Muscle of leg (tissue), 11 donors: Measurements from ENCODE around the gene SLC19A1. TPM values are rescaled to one million over a fixed set of nuclear protein-coding genes. Genes with fewer than 3 reads are reported as not detected.
A peak's percentile ranks its signal among the peaks of the same experiment; 100 is the strongest.

Source experiments
- DNase-seq: peaks from one replicate; pipeline ENCODE4 v3.0.0; 2013
- H3K27ac ChIP-seq: one replicate; pipeline ENCODE4 v1.5.1; 2013; ENCODE audit warnings: mild to moderate bottlenecking, low read length, control low read depth
- H3K27me3 ChIP-seq: one replicate; pipeline ENCODE4 v1.6.1; 2013; ENCODE audit warnings: low read length; ENCODE audit not compliant: control insufficient read depth, insufficient read depth
- H3K36me3 ChIP-seq: one replicate; pipeline ENCODE4 v1.6.1; 2013; ENCODE audit warnings: low read length; ENCODE audit not compliant: control insufficient read depth, insufficient read depth
- H3K4me1 ChIP-seq: one replicate; pipeline ENCODE4 v1.6.1; 2013; ENCODE audit warnings: low read length; ENCODE audit not compliant: control insufficient read depth, insufficient read depth
- H3K4me3 ChIP-seq: one replicate; pipeline ENCODE4 v1.5.1; 2013; ENCODE audit warnings: low read length, control low read depth
- H3K9me3 ChIP-seq: replicated peaks from 2 replicates; pipeline ENCODE4 v1.6.1; 2013; ENCODE audit warnings: low read depth, low read length; ENCODE audit not compliant: control insufficient read depth
- WGBS: methylation state at CpG from one replicate; pipeline ENCODE4 v1.1.5; 2013; ENCODE audit warnings: missing lambda C conversion rate; ENCODE audit not compliant: insufficient coverage; 5-methylcytosine and 5-hydroxymethylcytosine counted together
- polyA plus RNA-seq, 8 donors: library from polyadenylated mRNA; unstranded; fragments of 120-200 nt; gene quantifications; one replicate each; pipeline versions ENCODE4 v1.2.1 to v1.2.3, GENCODE V29; 2013; ENCODE audit warnings: inconsistent platforms in 1 of 8, low replicate concordance in 1 of 8; ENCODE audit not compliant: insufficient read length in 8 of 8, insufficient read depth in 1 of 8
- total RNA-seq: library from RNA; stranded (reverse); fragments of 120-200 nt; gene quantifications from one replicate; pipeline ENCODE4 v1.2.4, GENCODE V29; 2013

The SLC19A1 gene
- total and polyA plus RNA-seq, 9 donors = 3.2 to 22.8 (median 12.8) TPM

- peaks cover 15% of the 10 kb centered on the region for H3K36me3 ChIP-seq
- no peaks in the 10 kb centered on the region for H3K9me3 ChIP-seq
- no peak for DNase-seq
- peak overlapping the region; percentile 55 for H3K27ac ChIP-seq
- H3K4me3 ChIP-seq = no peak overlapping the region
- H3K4me1 ChIP-seq = peaks cover 62% of the 10 kb centered on the region
- H3K27me3 ChIP-seq = no peaks in the 10 kb centered on the region
- 67% methylated on average over 21 of the region's 24 CpGs for WGBS
Measured at GRCh38 chr21:45469273-45470086, 72.8 kb downstream of the SLC19A1 start.

GRCh38 chr21:45468971-45469272, 73.3 kb downstream of the SLC19A1 start:
- DNase-seq = no peak
- H3K9me3 ChIP-seq = no peaks in the 10 kb centered on the region
- H3K27me3 ChIP-seq = no peaks in the 10 kb centered on the region
- WGBS = 89% methylated on average over 14 of the region's 14 CpGs
- H3K27ac ChIP-seq = no peak overlapping the region
- H3K4me3 ChIP-seq = no peak overlapping the region
- peaks cover 62% of the 10 kb centered on the region for H3K4me1 ChIP-seq
- H3K36me3 ChIP-seq = peaks cover 14% of the 10 kb centered on the region

GRCh38 chr21:45468051-45468970, 73.9 kb downstream of the SLC19A1 start:
- no peak for DNase-seq

GRCh38 chr21:45467221-45467779, 74.9 kb downstream of the SLC19A1 start:
- peaks cover under 1% of the 10 kb centered on the region for H3K9me3 ChIP-seq
- H3K27me3 ChIP-seq = no peaks in the 10 kb centered on the region
- WGBS = 91% methylated on average over 24 of the region's 25 CpGs
- H3K27ac ChIP-seq = no peak overlapping the region
- H3K4me3 ChIP-seq = no peak overlapping the region
- DNase-seq = no peak
- peaks cover 54% of the 10 kb centered on the region for H3K4me1 ChIP-seq
- peaks cover 14% of the 10 kb centered on the region for H3K36me3 ChIP-seq

More at GRCh38 chr21:45468051-45468970, 73.9 kb downstream of the SLC19A1 start:
- H3K36me3 ChIP-seq = peaks cover 14% of the 10 kb centered on the region
- 88% methylated on average over 42 of the region's 45 CpGs for WGBS
- H3K4me3 ChIP-seq = no peak overlapping the region
- H3K27me3 ChIP-seq = no peaks in the 10 kb centered on the region
- H3K9me3 ChIP-seq = no peaks in the 10 kb centered on the region
- peaks cover 62% of the 10 kb centered on the region for H3K4me1 ChIP-seq
- H3K27ac ChIP-seq = no peak overlapping the region

- 63% methylated on average over 28 of the region's 30 CpGs for WGBS
- Histone ChIP-seq H3K9me3 (peaks cover 7% of the 10 kb centered on the region), H3K4me3 (no peak overlapping the region), H3K4me1 (peaks cover 47% of the 10 kb centered on the region), H3K36me3 (peaks cover 14% of the 10 kb centered on the region), H3K27ac (peak overlapping the region; percentile 13), H3K27me3 (no peaks in the 10 kb centered on the region)
- DNase-seq = peak; percentile 58
Measured at GRCh38 chr21:45466330-45467220, 75.7 kb downstream of the SLC19A1 start.

- H3K4me3 ChIP-seq = no peak overlapping the region
- 73% methylated on average over 16 of the region's 27 CpGs for WGBS
- DNase-seq = no peak
- no peaks in the 10 kb centered on the region for H3K27me3 ChIP-seq
- H3K36me3 ChIP-seq = peaks cover 18% of the 10 kb centered on the region
- peaks cover 39% of the 10 kb centered on the region for H3K4me1 ChIP-seq
- peaks cover 14% of the 10 kb centered on the region for H3K9me3 ChIP-seq
- H3K27ac ChIP-seq = no peak overlapping the region
Measured at GRCh38 chr21:45465611-45466329, 76.5 kb downstream of the SLC19A1 start.

GRCh38 chr21:45465105-45465504, 77.1 kb downstream of the SLC19A1 start:
- H3K27ac ChIP-seq = no peak overlapping the region
- no peaks in the 10 kb centered on the region for H3K27me3 ChIP-seq
- H3K4me1 ChIP-seq = peaks cover 36% of the 10 kb centered on the region
- H3K4me3 ChIP-seq = no peak overlapping the region
- DNase-seq = no peak
- H3K9me3 ChIP-seq = peaks cover 14% of the 10 kb centered on the region
- H3K36me3 ChIP-seq = peaks cover 18% of the 10 kb centered on the region
- 51% methylated on average over 7 of the region's 16 CpGs for WGBS

- Histone ChIP-seq H3K4me1 (peaks cover 29% of the 10 kb centered on the region), H3K4me3 (no peak overlapping the region), H3K36me3 (peaks cover 16% of the 10 kb centered on the region), H3K27me3 (no peaks in the 10 kb centered on the region), H3K9me3 (peaks cover 14% of the 10 kb centered on the region), H3K27ac (no peak overlapping the region)
- no peak for DNase-seq
- WGBS = no CpG with 5 or more reads among the region's 5 CpGs
Measured at GRCh38 chr21:45464309-45464708, 77.9 kb downstream of the SLC19A1 start.

GRCh38 chr21:45463871-45464270, 78.4 kb downstream of the SLC19A1 start:
- Histone ChIP-seq H3K4me1 (peaks cover 29% of the 10 kb centered on the region), H3K27ac (no peak overlapping the region), H3K9me3 (peaks cover 14% of the 10 kb centered on the region), H3K4me3 (no peak overlapping the region), H3K27me3 (no peaks in the 10 kb centered on the region), H3K36me3 (peaks cover 11% of the 10 kb centered on the region)
- 97% methylated on average over 4 of the region's 7 CpGs for WGBS
- no peak for DNase-seq
